Tibial artery (tissue), 4 donors: ENCODE results near the gene EMID1.

ENCODE experiments used
- DNase-seq, 2 donors: peaks; one replicate each; pipeline ENCODE4 v3.0.0-alpha.2; 2019
- H3K27ac ChIP-seq, 2 donors: fragments of 200-600 bp; sonication (generic) in 1 of 2; 1 replicate in 1 of 2; 2 replicates in 1 of 2; pipeline ENCODE4 v1.5.1; 2018 to 2019; ENCODE audit warnings: mild to moderate bottlenecking in 1 of 2
- H3K27me3 ChIP-seq, 2 donors: fragments of 200-600 bp; sonication (generic) in 1 of 2; one replicate each; pipeline versions ENCODE4 v1.5.1 to v1.6.0; 2016 to 2019
- H3K36me3 ChIP-seq, 3 donors: fragments of 200-600 bp; sonication (generic) in 2 of 3; one replicate each; pipeline ENCODE4 v1.5.1; 2016 to 2019; ENCODE audit warnings: mild to moderate bottlenecking in 2 of 3
- H3K4me1 ChIP-seq, 4 donors: fragments of 200-600 bp; sonication (generic) in 2 of 4; 1 replicate in 3 of 4; 2 replicates in 1 of 4; pipeline ENCODE4 v1.5.1; 2016 to 2019
- H3K4me3 ChIP-seq, 2 donors: fragments of 200-600 bp; sonication (generic) in 1 of 2; 1 replicate in 1 of 2; 2 replicates in 1 of 2; pipeline ENCODE4 v1.5.1; 2018 to 2019; ENCODE audit warnings: mild to moderate bottlenecking in 2 of 2
- H3K9me3 ChIP-seq, 3 donors: fragments of 200-600 bp; sonication (generic) in 1 of 3; one replicate each; pipeline ENCODE4 v1.5.1; 2016 to 2019
- CTCF ChIP-seq, 2 experiments: fragments of 200-600 bp in 1 of 2; fragments of 450-650 bp in 1 of 2; IDR thresholded peaks; one replicate each; pipeline ENCODE4 v1.5.1; 2017 to 2019; ENCODE audit warnings: antibody characterized with exemption in 2 of 2, mild to moderate bottlenecking in 1 of 2, moderate library complexity in 1 of 2
- intact Hi-C: fragments of 100-400 bp; cut with DNase I; formaldehyde crosslinking; loops from one replicate; pipeline ENCODE4 v1.15.0; 2023; ENCODE audit warnings: low total_unique reads

Gene EMID1

GRCh38 chr22:29195118-29195963 lies 10.4 kb upstream of the EMID1 start:
- Histone ChIP-seq H3K4me1 (no peaks in the 10 kb centered on the region), H3K27me3 (no peaks in the 10 kb centered on the region), H3K4me3 (no peak overlapping the region), H3K9me3 (no peaks in the 10 kb centered on the region), H3K27ac (no peak overlapping the region), H3K36me3 (no peaks in the 10 kb centered on the region)
- intact Hi-C loops: no loop called here
- DNase-seq: peak in 1 of 2 donors; percentile 19
- TF ChIP-seq CTCF (IDR thresholded peaks at IDR 0.05): no peak

GRCh38 chr22:29195964-29196666 lies 9.6 kb upstream of the EMID1 start:
- Histone ChIP-seq H3K4me3 (no peak overlapping the region), H3K9me3 (no peaks in the 10 kb centered on the region), H3K4me1 (no peaks in the 10 kb centered on the region), H3K36me3 (no peaks in the 10 kb centered on the region), H3K27me3 (peaks cover 0 to 3% of the 10 kb centered on the region in 2 donors), H3K27ac (no peak overlapping the region)
- intact Hi-C loops: no loop called here
- TF ChIP-seq CTCF (IDR thresholded peaks at IDR 0.05): no peak
- DNase-seq: peak in 1 of 2 donors; percentile 43

GRCh38 chr22:29197096-29197495 lies 8.6 kb upstream of the EMID1 start:
- H3K4me3 ChIP-seq: no peak overlapping the region
- DNase-seq: no peak
- no peak for TF ChIP-seq CTCF (IDR thresholded peaks at IDR 0.05)
- H3K27me3 ChIP-seq: peaks cover 0 to 4% of the 10 kb centered on the region in 2 donors
- H3K36me3 ChIP-seq: no peaks in the 10 kb centered on the region
- H3K9me3 ChIP-seq: no peaks in the 10 kb centered on the region
- no peaks in the 10 kb centered on the region for H3K4me1 ChIP-seq
- H3K27ac ChIP-seq: no peak overlapping the region
- intact Hi-C loops: no loop called here

- Histone ChIP-seq H3K9me3 (no peaks in the 10 kb centered on the region), H3K27ac (no peak overlapping the region), H3K4me3 (no peak overlapping the region), H3K36me3 (no peaks in the 10 kb centered on the region), H3K27me3 (peaks cover 0 to 4% of the 10 kb centered on the region in 2 donors), H3K4me1 (no peaks in the 10 kb centered on the region)
- TF ChIP-seq CTCF (IDR thresholded peaks at IDR 0.05): no peak
- intact Hi-C loops: no loop called here
- no peak for DNase-seq
These were observed 7.5 kb upstream of the EMID1 start for GRCh38 chr22:29198240-29198639.

GRCh38 chr22:29199702-29200400 lies 5.8 kb upstream of the EMID1 start:
- H3K27ac ChIP-seq: no peak overlapping the region
- no peaks in the 10 kb centered on the region for H3K9me3 ChIP-seq
- intact Hi-C loops: no loop called here
- H3K27me3 ChIP-seq: peaks cover 0 to 7% of the 10 kb centered on the region in 2 donors
- no peak overlapping the region for H3K4me3 ChIP-seq
- no peaks in the 10 kb centered on the region for H3K36me3 ChIP-seq
- no peaks in the 10 kb centered on the region for H3K4me1 ChIP-seq
- peak in 1 of 2 donors; percentile 37 for DNase-seq
- TF ChIP-seq CTCF (IDR thresholded peaks at IDR 0.05): no peak
